ENCODE data around the gene PKD1. TPM values are rescaled to one million over a fixed set of nuclear protein-coding genes. Genes with fewer than 3 reads are reported as not detected.
A peak's percentile ranks its signal among the peaks of the same experiment; 100 is the strongest.

Gene PKD1
- total and polyA plus RNA-seq, 2 of the 13 experiments (the other 11 are each of a cell fraction or from before 2014, with no cell fraction given), result 22.1 to 23.0 TPM

- TF ChIP-seq PHF5A (CRISPR knock-in tag; IDR thresholded peaks at IDR 0.05; ENCODE audit: low read depth, unreplicated experiment), result no peak
- TF ChIP-seq IRF1 (CRISPR knock-in tag; IDR thresholded peaks at IDR 0.05; ENCODE audit: low read depth), result no peak
- TF ChIP-seq MED1 (CRISPR knock-in tag; IDR thresholded peaks at IDR 0.05), result no peak
- TF ChIP-seq AGO1 (IDR thresholded peaks at IDR 0.05; ENCODE audit: low read depth, low read length, poor library complexity, severe bottlenecking), result peak; percentile 92
- 0 out of 2 replicates have a peak, but pooled peaks have one; percentile 9 for TF ChIP-seq ZNF800 (CRISPR knock-in tag; IDR thresholded peaks at IDR 0.05)
- no peak for TF ChIP-seq ZBTB33 (CRISPR knock-in tag; IDR thresholded peaks at IDR 0.05)
- no peak for TF ChIP-seq RELA (CRISPR knock-in tag; IDR thresholded peaks at IDR 0.05)
- TF ChIP-seq HIVEP1 (CRISPR knock-in tag; IDR thresholded peaks at IDR 0.05), result no peak
- no peak for TF ChIP-seq TIGD3 (CRISPR knock-in tag; IDR thresholded peaks at IDR 0.05; ENCODE audit: borderline replicate concordance)
- TF ChIP-seq HCFC1 (IDR thresholded peaks at IDR 0.05; ENCODE audit: low read depth, low read length), result no peak
- no peak for TF ChIP-seq SMYD3 (CRISPR knock-in tag; IDR thresholded peaks at IDR 0.05)
- TF ChIP-seq SALL2 (CRISPR knock-in tag; IDR thresholded peaks at IDR 0.05), result no peak
- TF ChIP-seq ZMAT5 (CRISPR knock-in tag; IDR thresholded peaks at IDR 0.05; ENCODE audit: borderline replicate concordance, low read depth), result no peak
- TF ChIP-seq GTF2F1 (IDR thresholded peaks at IDR 0.05; ENCODE audit: low read length), result no peak
- TF ChIP-seq ELF3 (CRISPR knock-in tag; IDR thresholded peaks at IDR 0.05), result no peak
- no peak; the same call in 1 of the 2 replicates for TF ChIP-seq ZFY (CRISPR knock-in tag; IDR thresholded peaks at IDR 0.05)
- TF ChIP-seq ESRRA (CRISPR knock-in tag; IDR thresholded peaks at IDR 0.05; ENCODE audit: low read depth), result no peak
- no peak for TF ChIP-seq ZNF652 (CRISPR knock-in tag; IDR thresholded peaks at IDR 0.05; ENCODE audit: borderline replicate concordance, low read depth)
- no peak for TF ChIP-seq ZNF225 (CRISPR knock-in tag; IDR thresholded peaks at IDR 0.05)
- no peak for TF ChIP-seq FOXO4 (CRISPR knock-in tag; conservative IDR thresholded peaks at IDR 0.05)
- no peak for TF ChIP-seq FOXA3 (CRISPR knock-in tag; IDR thresholded peaks at IDR 0.05)
These were observed 13.3 kb upstream of the PKD1 start (continued) for GRCh38 chr16:2148714-2149629.
